ENCODE data around the gene TM6SF1.
"Not testable (repeated sequence)": the region's sequence is repeated elsewhere in the genome, so short reads cannot be mapped to it uniquely, and the experiment has no call there.

The TM6SF1 gene

GRCh38 chr15:83115831-83116565, 8.6 kb downstream of the TM6SF1 start:
- no peak for DNase-seq (ENCODE audit: low read depth in 2 of 2)

GRCh38 chr15:83118291-83118827, 10.9 kb downstream of the TM6SF1 start:
- no peak for DNase-seq (ENCODE audit: low read depth in 2 of 2)

- no peak for DNase-seq (ENCODE audit: low read depth in 2 of 2)
These were observed 11.5 kb downstream of the TM6SF1 start for GRCh38 chr15:83118968-83119367.

- no peak for DNase-seq (ENCODE audit: low read depth in 2 of 2)
These were observed 12.6 kb downstream of the TM6SF1 start for GRCh38 chr15:83119968-83120581.

GRCh38 chr15:83123529-83123928, 16.1 kb downstream of the TM6SF1 start:
- no peak for DNase-seq (ENCODE audit: low read depth in 2 of 2)

GRCh38 chr15:83127547-83128150, 20.2 kb downstream of the TM6SF1 start:
- DNase-seq (ENCODE audit: low read depth in 2 of 2): no peak

- no peak for DNase-seq (ENCODE audit: low read depth in 2 of 2)
These were observed 22.3 kb downstream of the TM6SF1 start for GRCh38 chr15:83129791-83130190.

- DNase-seq (ENCODE audit: low read depth in 2 of 2): no peak
These were observed 25.5 kb downstream of the TM6SF1 start for GRCh38 chr15:83132861-83133523.

- not testable (repeated sequence) for DNase-seq (ENCODE audit: low read depth in 2 of 2)
These were observed 34.7 kb downstream of the TM6SF1 start for GRCh38 chr15:83142151-83142550.

GRCh38 chr15:83144771-83145170, 37.3 kb downstream of the TM6SF1 start:
- no peak for DNase-seq (ENCODE audit: low read depth in 2 of 2)

GRCh38 chr15:83153288-83153687, 45.8 kb downstream of the TM6SF1 start:
- no peak for DNase-seq (ENCODE audit: low read depth in 2 of 2)

GRCh38 chr15:83155942-83156341, 48.5 kb downstream of the TM6SF1 start:
- no peak for DNase-seq (ENCODE audit: low read depth in 2 of 2)

GRCh38 chr15:83158393-83158792, 50.9 kb downstream of the TM6SF1 start:
- no peak for DNase-seq (ENCODE audit: low read depth in 2 of 2)

- no peak for DNase-seq (ENCODE audit: low read depth in 2 of 2)
These were observed 53.3 kb downstream of the TM6SF1 start for GRCh38 chr15:83160741-83161140.

GRCh38 chr15:83163032-83163431, 55.6 kb downstream of the TM6SF1 start:
- DNase-seq (ENCODE audit: low read depth in 2 of 2): no peak

- no peak for DNase-seq (ENCODE audit: low read depth in 2 of 2)
These were observed 56.8 kb downstream of the TM6SF1 start for GRCh38 chr15:83164111-83164770.

GRCh38 chr15:83164771-83165404, 57.4 kb downstream of the TM6SF1 start:
- DNase-seq (ENCODE audit: low read depth in 2 of 2): no peak

- DNase-seq (ENCODE audit: low read depth in 2 of 2): no peak
These were observed 58.8 kb downstream of the TM6SF1 start for GRCh38 chr15:83166218-83166617.

- DNase-seq (ENCODE audit: low read depth in 2 of 2): no peak
These were observed 59.4 kb downstream of the TM6SF1 start for GRCh38 chr15:83166830-83167229.

- DNase-seq (ENCODE audit: low read depth in 2 of 2): not testable (repeated sequence)
These were observed 62.1 kb downstream of the TM6SF1 start for GRCh38 chr15:83169576-83169975.

GRCh38 chr15:83170474-83171165, 63.2 kb downstream of the TM6SF1 start:
- no peak for DNase-seq (ENCODE audit: low read depth in 2 of 2)

Measured in stimulated activated CD8-positive, alpha-beta memory T cell treated with anti-CD3 and anti-CD28 coated beads, Interleukin-15, amount 100 ng/mL, for 48 hours (primary cell).